ENCODE measurements around the gene CDC37L1. TPM values are rescaled to one million over a fixed set of nuclear protein-coding genes. Genes with fewer than 3 reads are reported as not detected.

The CDC37L1 gene
- polyA plus RNA-seq, 1 of the 3 experiments (the other 2 are of a cell fraction): 6.5 TPM

DNA sequence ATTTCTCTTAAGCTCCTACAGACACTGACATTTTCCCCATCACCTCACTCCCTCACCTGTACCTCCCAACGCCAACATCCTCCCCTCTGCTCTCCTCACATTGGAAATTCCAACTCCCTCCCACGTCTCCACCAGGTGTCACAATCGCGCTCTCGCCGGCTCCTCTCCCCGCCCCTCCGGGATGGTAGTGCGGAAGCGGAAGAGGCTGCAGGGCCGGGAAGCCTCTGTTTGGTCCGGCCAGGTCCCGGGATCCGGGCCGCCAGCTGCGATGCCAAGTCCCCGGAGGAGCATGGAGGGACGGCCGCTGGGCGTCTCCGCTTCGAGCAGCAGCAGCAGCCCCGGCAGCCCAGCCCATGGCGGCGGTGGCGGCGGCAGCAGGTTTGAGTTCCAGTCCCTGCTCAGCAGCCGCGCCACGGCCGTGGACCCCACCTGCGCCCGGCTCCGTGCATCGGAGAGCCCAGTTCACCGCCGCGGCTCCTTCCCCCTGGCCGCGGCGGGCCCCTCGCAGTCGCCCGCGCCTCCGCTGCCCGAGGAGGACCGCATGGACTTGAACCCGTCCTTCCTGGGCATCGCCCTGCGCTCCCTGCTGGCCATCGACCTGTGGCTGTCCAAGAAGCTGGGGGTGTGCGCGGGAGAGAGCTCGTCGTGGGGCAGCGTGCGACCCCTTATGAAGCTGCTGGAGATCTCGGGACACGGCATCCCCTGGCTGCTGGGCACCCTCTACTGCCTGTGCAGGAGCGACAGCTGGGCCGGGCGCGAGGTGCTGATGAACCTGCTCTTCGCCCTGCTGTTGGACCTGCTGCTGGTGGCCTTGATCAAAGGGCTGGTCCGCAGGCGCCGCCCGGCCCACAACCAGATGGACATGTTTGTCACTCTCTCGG is 17.0 kb upstream of the CDC37L1 start, which contains the start of gene PLPP6 (continued):
- TF ChIP-seq MXI1 (IDR thresholded peaks at IDR 0.05; ENCODE audit: low read depth, low read length) (peak; percentile 70), POLR2AphosphoS5 (IDR thresholded peaks at IDR 0.05; ENCODE audit: low read depth, low read length) (peak; percentile 85), GATA2 (CRISPR knock-in tag; IDR thresholded peaks at IDR 0.05) (no peak), YY1 (IDR thresholded peaks at IDR 0.05; ENCODE audit: low read depth) (peak; percentile 73), TAF1 (IDR thresholded peaks at IDR 0.05; ENCODE audit: borderline replicate concordance, low read depth, low read length) (peak; percentile 64; the same call in 1 of the 2 replicates)

DNA sequence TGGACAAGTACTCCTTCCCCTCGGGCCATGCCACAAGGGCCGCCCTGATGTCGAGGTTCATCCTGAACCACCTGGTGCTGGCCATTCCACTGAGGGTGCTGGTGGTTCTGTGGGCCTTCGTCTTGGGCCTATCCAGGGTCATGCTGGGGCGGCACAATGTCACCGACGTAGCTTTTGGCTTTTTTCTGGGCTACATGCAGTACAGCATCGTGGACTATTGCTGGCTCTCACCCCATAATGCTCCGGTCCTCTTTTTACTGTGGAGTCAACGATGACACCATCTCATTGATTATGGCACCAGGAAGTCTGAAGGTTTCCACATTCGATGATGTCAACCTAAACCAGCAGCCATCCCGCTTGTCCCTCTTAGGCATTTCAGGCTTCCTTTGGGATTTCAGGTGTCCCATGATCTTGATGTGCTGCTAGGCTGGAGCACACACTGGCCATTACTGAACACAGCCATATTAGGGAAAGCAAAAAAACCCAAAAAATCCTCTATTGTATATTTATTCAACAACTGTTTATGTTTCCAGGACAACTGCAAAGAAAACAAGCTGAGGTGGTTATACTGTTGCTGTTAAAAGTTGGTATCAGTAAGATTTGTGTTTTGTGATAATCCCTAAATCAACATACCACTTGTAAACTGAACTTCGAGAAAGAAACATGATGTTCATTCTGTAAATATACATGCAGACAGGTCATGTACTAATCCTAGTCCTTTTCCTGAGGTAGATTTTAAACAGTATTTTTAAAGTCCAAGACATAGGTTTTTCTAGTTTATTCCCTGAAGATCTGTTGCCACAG is 16.2 kb upstream of the CDC37L1 start:
- Histone ChIP-seq H3K9me3 (no peaks in the 10 kb centered on the region), H3F3A (replicated peaks; ENCODE audit: insufficient read depth) (peaks cover 10% of the 10 kb centered on the region), H3K9ac (peak overlapping the region; percentile 79), H3K36me3 (replicated peaks in 1 of 2; ENCODE audit: control insufficient read depth in 1 of 2, insufficient read depth in 2 of 2, low read length in 1 of 2) (no peaks in the 10 kb centered on the region), H3K27me3 (ENCODE audit: insufficient read depth) (no peaks in the 10 kb centered on the region), H3K27ac (ENCODE audit: low read depth in 2 of 2, low read length in 1 of 2) (peak overlapping the region in 1 of 2 experiments; percentile 81; a peak in 1 of 4 replicates), H3K9me2 (no peaks in the 10 kb centered on the region), H4K20me1 (ENCODE audit: insufficient read depth) (no peaks in the 10 kb centered on the region), H3K4me3 (ENCODE audit: low read depth in 2 of 2, low read length in 1 of 2) (peak overlapping the region; percentile 77 to 88), H2AFZ (ENCODE audit: low read depth) (no peak overlapping the region; the same call in 1 of the 2 replicates), H3K4me1 (ENCODE audit: control insufficient read depth in 1 of 2, insufficient read depth in 2 of 2, low read depth in 1 of 2, low read length in 1 of 2) (peaks cover 3 to 33% of the 10 kb centered on the region in 2 experiments; a peak in 3 of 4 replicates), H3K4me2 (peak overlapping the region; percentile 91), H3K79me2 (ENCODE audit: insufficient read depth) (0 out of 2 replicates have a peak, but pooled peaks cover 9% of the 10 kb centered on the region)
- ChIA-PET POLR2A (interaction anchor here (1.5 kb wide), 1 partner anchor 16 kb away, joined by 6 read pairs; the partner anchor contains the start of gene CDC37L1), CTCF (interaction anchor here (0.7 to 2.2 kb wide), 15 partner anchors 9 to 348 kb away, joined by 3 to 12 read pairs (median 3); partner anchors contain the start of genes AK3 and CDC37L1)
- 57% methylated on average over 11 of the region's 13 CpGs for WGBS (ENCODE audit: low lambda C conversion rate)
- DNase-seq: peak; percentile 21
- TF ChIP-seq YY1 (IDR thresholded peaks at IDR 0.05; ENCODE audit: low read depth) (no peak), SIN3A (IDR thresholded peaks at IDR 0.05; ENCODE audit: borderline replicate concordance, low read depth, low read length) (no peak), EP300 (IDR thresholded peaks at IDR 0.05; ENCODE audit: borderline replicate concordance in 1 of 2, low read depth in 1 of 2, low read length in 1 of 2) (no peak), RFX5 (IDR thresholded peaks at IDR 0.05; ENCODE audit: low read length) (no peak), SMC3 (IDR thresholded peaks at IDR 0.05; ENCODE audit: low read depth, low read length) (no peak), RXRA (IDR thresholded peaks at IDR 0.05; ENCODE audit: borderline replicate concordance, low read depth) (no peak), NRF1 (IDR thresholded peaks at IDR 0.05; ENCODE audit: low read depth, low read length) (no peak)
- TF ChIP-seq, protein P1, sequence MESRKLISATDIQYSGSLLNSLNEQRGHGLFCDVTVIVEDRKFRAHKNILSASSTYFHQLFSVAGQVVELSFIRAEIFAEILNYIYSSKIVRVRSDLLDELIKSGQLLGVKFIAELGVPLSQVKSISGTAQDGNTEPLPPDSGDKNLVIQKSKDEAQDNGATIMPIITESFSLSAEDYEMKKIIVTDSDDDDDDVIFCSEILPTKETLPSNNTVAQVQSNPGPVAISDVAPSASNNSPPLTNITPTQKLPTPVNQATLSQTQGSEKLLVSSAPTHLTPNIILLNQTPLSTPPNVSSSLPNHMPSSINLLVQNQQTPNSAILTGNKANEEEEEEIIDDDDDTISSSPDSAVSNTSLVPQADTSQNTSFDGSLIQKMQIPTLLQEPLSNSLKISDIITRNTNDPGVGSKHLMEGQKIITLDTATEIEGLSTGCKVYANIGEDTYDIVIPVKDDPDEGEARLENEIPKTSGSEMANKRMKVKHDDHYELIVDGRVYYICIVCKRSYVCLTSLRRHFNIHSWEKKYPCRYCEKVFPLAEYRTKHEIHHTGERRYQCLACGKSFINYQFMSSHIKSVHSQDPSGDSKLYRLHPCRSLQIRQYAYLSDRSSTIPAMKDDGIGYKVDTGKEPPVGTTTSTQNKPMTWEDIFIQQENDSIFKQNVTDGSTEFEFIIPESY (IDR thresholded peaks at IDR 0.05; ENCODE audit: borderline replicate concordance, low read depth): no peak
- TF ChIP-seq, protein P2, sequence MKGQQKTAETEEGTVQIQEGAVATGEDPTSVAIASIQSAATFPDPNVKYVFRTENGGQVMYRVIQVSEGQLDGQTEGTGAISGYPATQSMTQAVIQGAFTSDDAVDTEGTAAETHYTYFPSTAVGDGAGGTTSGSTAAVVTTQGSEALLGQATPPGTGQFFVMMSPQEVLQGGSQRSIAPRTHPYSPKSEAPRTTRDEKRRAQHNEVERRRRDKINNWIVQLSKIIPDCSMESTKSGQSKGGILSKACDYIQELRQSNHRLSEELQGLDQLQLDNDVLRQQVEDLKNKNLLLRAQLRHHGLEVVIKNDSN (IDR thresholded peaks at IDR 0.05; ENCODE audit: borderline replicate concordance, low read depth): no peak
- TF ChIP-seq, protein P3, sequence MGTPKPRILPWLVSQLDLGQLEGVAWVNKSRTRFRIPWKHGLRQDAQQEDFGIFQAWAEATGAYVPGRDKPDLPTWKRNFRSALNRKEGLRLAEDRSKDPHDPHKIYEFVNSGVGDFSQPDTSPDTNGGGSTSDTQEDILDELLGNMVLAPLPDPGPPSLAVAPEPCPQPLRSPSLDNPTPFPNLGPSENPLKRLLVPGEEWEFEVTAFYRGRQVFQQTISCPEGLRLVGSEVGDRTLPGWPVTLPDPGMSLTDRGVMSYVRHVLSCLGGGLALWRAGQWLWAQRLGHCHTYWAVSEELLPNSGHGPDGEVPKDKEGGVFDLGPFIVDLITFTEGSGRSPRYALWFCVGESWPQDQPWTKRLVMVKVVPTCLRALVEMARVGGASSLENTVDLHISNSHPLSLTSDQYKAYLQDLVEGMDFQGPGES (IDR thresholded peaks at IDR 0.05; ENCODE audit: low read depth, low read length): no peak
